Measurements from ENCODE around the gene MYO1E.

MYO1E gene

GRCh38 chr15:59190291-59190690 lies 182.4 kb downstream of the MYO1E start:
- H3K4me3 ChIP-seq (ENCODE audit: insufficient read depth, low read length, poor library complexity, severe bottlenecking): no peak overlapping the region
- TF ChIP-seq EZH2phosphoT487 (conservative IDR thresholded peaks at IDR 0.05; ENCODE audit: low read length): no peak
- no peak for TF ChIP-seq CTCF (IDR thresholded peaks at IDR 0.05; ENCODE audit: insufficient read depth, low read length, poor library complexity, severe bottlenecking)
- H3K9me3 ChIP-seq (ENCODE audit: insufficient read depth, low read length): no peaks in the 10 kb centered on the region
- H2AFZ ChIP-seq (ENCODE audit: low read depth, low read length, severe bottlenecking): no peak overlapping the region
- H3K27ac ChIP-seq (ENCODE audit: low read depth, low read length): no peak overlapping the region
- peaks cover 19% of the 10 kb centered on the region; the same call in 1 of the 2 replicates for H3F3A ChIP-seq (ENCODE audit: insufficient read depth)
- no peaks in the 10 kb centered on the region for H4K20me1 ChIP-seq (ENCODE audit: low read depth, low read length)
- no peaks in the 10 kb centered on the region for H3K9me2 ChIP-seq (replicated peaks; ENCODE audit: insufficient read depth, low read length)
- peaks cover 3% of the 10 kb centered on the region; the same call in 1 of the 2 replicates for H3K79me2 ChIP-seq (ENCODE audit: insufficient read depth, low read length)
- peaks cover 73% of the 10 kb centered on the region for H3K36me3 ChIP-seq (ENCODE audit: low read length)
- H3K4me2 ChIP-seq (ENCODE audit: low read depth, low read length, poor library complexity, severe bottlenecking): no peak overlapping the region
- no peaks in the 10 kb centered on the region for H3K27me3 ChIP-seq (ENCODE audit: low read length)
- no peak overlapping the region for H3K9ac ChIP-seq (ENCODE audit: low read length)

GRCh38 chr15:59189241-59189640 lies 183.4 kb downstream of the MYO1E start:
- Histone ChIP-seq H3K9ac (ENCODE audit: low read length) (no peak overlapping the region), H3F3A (ENCODE audit: insufficient read depth) (peaks cover 19% of the 10 kb centered on the region; the same call in 1 of the 2 replicates), H3K9me3 (ENCODE audit: insufficient read depth, low read length) (no peaks in the 10 kb centered on the region), H3K4me2 (ENCODE audit: low read depth, low read length, poor library complexity, severe bottlenecking) (no peak overlapping the region), H3K4me3 (ENCODE audit: insufficient read depth, low read length, poor library complexity, severe bottlenecking) (no peak overlapping the region), H3K9me2 (replicated peaks; ENCODE audit: insufficient read depth, low read length) (no peaks in the 10 kb centered on the region), H3K27ac (ENCODE audit: low read depth, low read length) (no peak overlapping the region), H3K27me3 (ENCODE audit: low read length) (no peaks in the 10 kb centered on the region), H3K79me2 (ENCODE audit: insufficient read depth, low read length) (peaks cover 3% of the 10 kb centered on the region; the same call in 1 of the 2 replicates), H2AFZ (ENCODE audit: low read depth, low read length, severe bottlenecking) (no peak overlapping the region), H3K36me3 (ENCODE audit: low read length) (peaks cover 72% of the 10 kb centered on the region), H4K20me1 (ENCODE audit: low read depth, low read length) (no peaks in the 10 kb centered on the region)
- no peak for TF ChIP-seq CTCF (IDR thresholded peaks at IDR 0.05; ENCODE audit: insufficient read depth, low read length, poor library complexity, severe bottlenecking)
- no peak for TF ChIP-seq EZH2phosphoT487 (conservative IDR thresholded peaks at IDR 0.05; ENCODE audit: low read length)

- H4K20me1 ChIP-seq (ENCODE audit: low read depth, low read length): no peaks in the 10 kb centered on the region
- no peak overlapping the region for H3K9ac ChIP-seq (ENCODE audit: low read length)
- H3F3A ChIP-seq (ENCODE audit: insufficient read depth): peaks cover 20% of the 10 kb centered on the region; the same call in 1 of the 2 replicates
- H3K27ac ChIP-seq (ENCODE audit: low read depth, low read length): no peak overlapping the region
- no peaks in the 10 kb centered on the region for H3K9me3 ChIP-seq (ENCODE audit: insufficient read depth, low read length)
- peaks cover 3% of the 10 kb centered on the region; the same call in 1 of the 2 replicates for H3K79me2 ChIP-seq (ENCODE audit: insufficient read depth, low read length)
- no peak overlapping the region for H3K4me2 ChIP-seq (ENCODE audit: low read depth, low read length, poor library complexity, severe bottlenecking)
- no peak overlapping the region for H2AFZ ChIP-seq (ENCODE audit: low read depth, low read length, severe bottlenecking)
- H3K36me3 ChIP-seq (ENCODE audit: low read length): peaks cover 78% of the 10 kb centered on the region
- H3K27me3 ChIP-seq (ENCODE audit: low read length): no peaks in the 10 kb centered on the region
- no peaks in the 10 kb centered on the region for H3K9me2 ChIP-seq (replicated peaks; ENCODE audit: insufficient read depth, low read length)
- no peak overlapping the region for H3K4me3 ChIP-seq (ENCODE audit: insufficient read depth, low read length, poor library complexity, severe bottlenecking)
- TF ChIP-seq CTCF (IDR thresholded peaks at IDR 0.05; ENCODE audit: insufficient read depth, low read length, poor library complexity, severe bottlenecking) (no peak), EZH2phosphoT487 (conservative IDR thresholded peaks at IDR 0.05; ENCODE audit: low read length) (no peak)
Measured at GRCh38 chr15:59186501-59186900, 186.2 kb downstream of the MYO1E start.
